ENCODE measurements around the gene CDKN2AIPNL. TPM values are rescaled to one million over a fixed set of nuclear protein-coding genes. Genes with fewer than 3 reads are reported as not detected.
"Not testable (repeated sequence)": the region's sequence is repeated elsewhere in the genome, so short reads cannot be mapped to it uniquely, and the experiment has no call there.

The CDKN2AIPNL gene
- total RNA-seq, 2 donors from 2014 or later = 29.1 to 34.4 TPM

- ATAC-seq (no peak), DNase-seq (no peak)
- intact Hi-C loops (cut with DNase I) = loop anchor here in 1 of 2 donors (5.0 kb wide), 1 partner anchor 114 kb away; the partner anchor contains the start of gene JADE2
Measured at GRCh38 chr5:134413046-134413445, 1.4 kb upstream of the CDKN2AIPNL start.

- ATAC-seq = no peak
- intact Hi-C loops (cut with DNase I) = loop anchor here in 1 of 2 donors (5.0 kb wide), 1 partner anchor 116 kb away; the partner anchor contains the start of gene JADE2
- no peak for DNase-seq
Measured at GRCh38 chr5:134411228-134411545, 494 bp downstream of the CDKN2AIPNL start.

GRCh38 chr5:134410822-134411221 lies 859 bp downstream of the CDKN2AIPNL start:
- DNase-seq (no peak), ATAC-seq (no peak)
- intact Hi-C loops (cut with DNase I) = loop anchor here in 1 of 2 donors (5.0 kb wide), 1 partner anchor 116 kb away; the partner anchor contains the start of gene JADE2

- ATAC-seq (no peak), DNase-seq (no peak)
- intact Hi-C loops (cut with DNase I) = no loop called here
Measured at GRCh38 chr5:134409321-134409720, 2.4 kb downstream of the CDKN2AIPNL start.

- ATAC-seq (no peak), DNase-seq (no peak)
- intact Hi-C loops (cut with DNase I) = no loop called here
Measured at GRCh38 chr5:134406390-134406789, 5.3 kb downstream of the CDKN2AIPNL start.

- ATAC-seq (no peak), DNase-seq (no peak)
- intact Hi-C loops (cut with DNase I) = no loop called here
Measured at GRCh38 chr5:134403951-134404350, 7.7 kb downstream of the CDKN2AIPNL start.

GRCh38 chr5:134398609-134399155 lies 13.0 kb downstream of the CDKN2AIPNL start:
- intact Hi-C loops (cut with DNase I) = no loop called here
- DNase-seq (no peak), ATAC-seq (peak in 1 of 2 donors; percentile 68)

GRCh38 chr5:134397196-134397595 lies 14.5 kb downstream of the CDKN2AIPNL start:
- no peak for DNase-seq
- no peak for ATAC-seq
- intact Hi-C loops (cut with DNase I) = no loop called here

- DNase-seq = no peak
- ATAC-seq = no peak
- intact Hi-C loops (cut with DNase I) = no loop called here
Measured at GRCh38 chr5:134396274-134396673, 15.4 kb downstream of the CDKN2AIPNL start.

GRCh38 chr5:134394932-134395331 lies 16.7 kb downstream of the CDKN2AIPNL start:
- ATAC-seq (no peak), DNase-seq (no peak)
- intact Hi-C loops (cut with DNase I) = no loop called here

- ATAC-seq (no peak), DNase-seq (no peak)
- intact Hi-C loops (cut with DNase I) = no loop called here
Measured at GRCh38 chr5:134392301-134392700, 19.4 kb downstream of the CDKN2AIPNL start.

GRCh38 chr5:134387443-134387842 lies 24.2 kb downstream of the CDKN2AIPNL start:
- DNase-seq (no peak), ATAC-seq (peak in 1 of 2 donors; percentile 30)
- intact Hi-C loops (cut with DNase I) = no loop called here

- intact Hi-C loops (cut with DNase I) = no loop called here
- no peak for ATAC-seq
- DNase-seq = no peak
Measured at GRCh38 chr5:134383980-134384697, 27.5 kb downstream of the CDKN2AIPNL start.

GRCh38 chr5:134382204-134382603 lies 29.5 kb downstream of the CDKN2AIPNL start:
- intact Hi-C loops (cut with DNase I); DNase-seq; ATAC-seq: not testable (repeated sequence)

GRCh38 chr5:134380346-134380745 lies 31.3 kb downstream of the CDKN2AIPNL start:
- no peak for DNase-seq
- ATAC-seq = no peak
- intact Hi-C loops (cut with DNase I) = no loop called here

- DNase-seq (no peak), ATAC-seq (no peak)
- intact Hi-C loops (cut with DNase I) = loop anchor here in 1 of 2 donors (5.0 kb wide), 1 partner anchor 153 kb away; the partner anchor contains the start of gene JADE2
Measured at GRCh38 chr5:134374232-134374631, 37.4 kb downstream of the CDKN2AIPNL start.

GRCh38 chr5:134373633-134374032 lies 38.0 kb downstream of the CDKN2AIPNL start:
- ATAC-seq, DNase-seq: not testable (repeated sequence)
- intact Hi-C loops (cut with DNase I) = loop anchor here in 1 of 2 donors (5.0 kb wide), 1 partner anchor 154 kb away; the partner anchor contains the start of gene JADE2

- ATAC-seq (peak; percentile 35 to 47), DNase-seq (peak; percentile 73)
- intact Hi-C loops (cut with DNase I) = loop anchor here in 1 of 2 donors (5.0 kb wide), 1 partner anchor 155 kb away; the partner anchor contains the start of gene JADE2
Measured at GRCh38 chr5:134371834-134372340, 39.8 kb downstream of the CDKN2AIPNL start.

- peak; percentile 98 for DNase-seq
- intact Hi-C loops (cut with DNase I) = loop anchor here in 1 of 2 donors (5.0 kb wide), 1 partner anchor 156 kb away; the partner anchor contains the start of gene JADE2
- peak; percentile 94 for ATAC-seq
Measured at GRCh38 chr5:134370871-134371833, 40.5 kb downstream of the CDKN2AIPNL start, which contains the start of gene UBE2B. Gene UBE2B, plus strand, starts transcription at chr5:134371569. Its CDS starts 27 bp downstream, at chr5:134371596.
